GM12864 (cell line): Measurements from ENCODE around the gene WDFY3.

ENCODE experiments used
- DNase-seq: peaks from one replicate; pipeline ENCODE4 v3.0.0-alpha.2; 2011; ENCODE audit warnings: low read depth
- H3K4me3 ChIP-seq: 2 replicates; pipeline ENCODE4 v1.5.1; 2011; ENCODE audit warnings: mild to moderate bottlenecking, low read depth, low read length, control low read depth
- CTCF ChIP-seq: IDR thresholded peaks from 2 replicates; pipeline ENCODE4 v1.5.1; 2011; ENCODE audit warnings: low read depth, mild to moderate bottlenecking, moderate library complexity, low read length, control low read depth, inconsistent platforms; ENCODE audit errors: missing control alignments

The WDFY3 gene

GRCh38 chr4:84952004-84952403, 14.5 kb downstream of the WDFY3 start:
- no peak for DNase-seq
- no peak overlapping the region for H3K4me3 ChIP-seq
- no peak for TF ChIP-seq CTCF

GRCh38 chr4:84948056-84948455, 18.4 kb downstream of the WDFY3 start:
- H3K4me3 ChIP-seq, result no peak overlapping the region
- no peak for DNase-seq
- TF ChIP-seq CTCF, result no peak

GRCh38 chr4:84944947-84945346, 21.5 kb downstream of the WDFY3 start:
- no peak overlapping the region for H3K4me3 ChIP-seq
- no peak for TF ChIP-seq CTCF
- DNase-seq, result no peak

GRCh38 chr4:84940960-84941359, 25.5 kb downstream of the WDFY3 start:
- no peak for TF ChIP-seq CTCF
- H3K4me3 ChIP-seq, result no peak overlapping the region
- DNase-seq, result no peak

- H3K4me3 ChIP-seq, result no peak overlapping the region
- DNase-seq, result no peak
- TF ChIP-seq CTCF, result no peak
These were observed 27.4 kb downstream of the WDFY3 start for GRCh38 chr4:84939113-84939512.

GRCh38 chr4:84938316-84938715, 28.2 kb downstream of the WDFY3 start:
- H3K4me3 ChIP-seq, result no peak overlapping the region
- TF ChIP-seq CTCF, result no peak
- DNase-seq, result no peak

- TF ChIP-seq CTCF, result no peak
- no peak overlapping the region for H3K4me3 ChIP-seq
- DNase-seq, result no peak
These were observed 29.0 kb downstream of the WDFY3 start for GRCh38 chr4:84937381-84937977.
